Measurements from ENCODE around the gene AFDN. TPM values are rescaled to one million over a fixed set of nuclear protein-coding genes. Genes with fewer than 3 reads are reported as not detected.

Gene AFDN
- total and polyA plus RNA-seq, 2 of the 8 experiments (the other 6 are each of a cell fraction or from before 2014, with no cell fraction given), result 53.4 to 192 TPM

GRCh38 chr6:167787896-167788562, 38.7 kb upstream of the AFDN start (continued):
- TF ChIP-seq CHD7 (IDR thresholded peaks at IDR 0.05; ENCODE audit: insufficient replicate concordance, low read length) (no peak), EGR1 (IDR thresholded peaks at IDR 0.05; ENCODE audit: borderline replicate concordance, low read depth, low read length) (no peak), CBX8 (IDR thresholded peaks at IDR 0.05; ENCODE audit: borderline replicate concordance, low read depth, low read length) (no peak), SIRT6 (IDR thresholded peaks at IDR 0.05; ENCODE audit: low read length) (no peak), YY1 (IDR thresholded peaks at IDR 0.05; ENCODE audit: low read depth, low read length) (no peak), TCF12 (IDR thresholded peaks at IDR 0.05; ENCODE audit: low read depth, low read length) (no peak), EZH2 (IDR thresholded peaks at IDR 0.05; ENCODE audit: low read depth, low read length, severe bottlenecking) (no peak), HDAC2 (IDR thresholded peaks at IDR 0.05; ENCODE audit: borderline replicate concordance in 1 of 2, low read depth in 2 of 2, low read length in 2 of 2) (no peak), TBP (IDR thresholded peaks at IDR 0.05; ENCODE audit: low read depth, low read length) (no peak), RNF2 (IDR thresholded peaks at IDR 0.05; ENCODE audit: borderline replicate concordance, low read depth, low read length, missing control alignments, poor library complexity, severe bottlenecking) (no peak)

All from H1 (cell line).